ENCODE data around the gene GPR39. TPM values are rescaled to one million over a fixed set of nuclear protein-coding genes. Genes with fewer than 3 reads are reported as not detected.
"Not testable (repeated sequence)": the region's sequence is repeated elsewhere in the genome, so short reads cannot be mapped to it uniquely, and the experiment has no call there.

Gene GPR39
- 1 to 10 TPM in 3 of 4 donors, under 1 TPM in 1; 0.22 to 4.9 (median 3.9) TPM for polyA plus RNA-seq (ENCODE audit: insufficient read length in 4 of 4)

DNA sequence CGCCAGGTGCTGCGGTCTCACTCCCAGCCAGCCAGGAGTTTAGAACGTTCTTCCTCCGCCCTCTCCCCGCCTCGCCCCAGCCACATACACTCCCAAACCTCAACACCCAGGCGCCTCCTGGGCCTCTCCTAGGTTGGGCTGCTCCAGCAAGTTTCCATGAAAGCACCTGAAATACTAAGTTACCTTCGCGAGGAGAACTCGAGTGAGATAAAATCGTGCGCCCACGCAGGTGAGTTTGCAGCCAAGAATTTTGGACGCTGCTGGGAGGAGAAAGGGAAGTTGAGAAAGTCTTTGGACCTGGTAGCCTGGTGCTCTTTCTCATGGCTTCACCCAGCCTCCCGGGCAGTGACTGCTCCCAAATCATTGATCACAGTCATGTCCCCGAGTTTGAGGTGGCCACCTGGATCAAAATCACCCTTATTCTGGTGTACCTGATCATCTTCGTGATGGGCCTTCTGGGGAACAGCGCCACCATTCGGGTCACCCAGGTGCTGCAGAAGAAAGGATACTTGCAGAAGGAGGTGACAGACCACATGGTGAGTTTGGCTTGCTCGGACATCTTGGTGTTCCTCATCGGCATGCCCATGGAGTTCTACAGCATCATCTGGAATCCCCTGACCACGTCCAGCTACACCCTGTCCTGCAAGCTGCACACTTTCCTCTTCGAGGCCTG, at the start of gene GPR39:
Gene GPR39, plus strand, starts transcription at position 83 of the 673 bp plus-strand sequence.
- DNase-seq (ENCODE audit: low read depth in 4 of 4, low spot score in 3 of 4): no peak

DNA sequence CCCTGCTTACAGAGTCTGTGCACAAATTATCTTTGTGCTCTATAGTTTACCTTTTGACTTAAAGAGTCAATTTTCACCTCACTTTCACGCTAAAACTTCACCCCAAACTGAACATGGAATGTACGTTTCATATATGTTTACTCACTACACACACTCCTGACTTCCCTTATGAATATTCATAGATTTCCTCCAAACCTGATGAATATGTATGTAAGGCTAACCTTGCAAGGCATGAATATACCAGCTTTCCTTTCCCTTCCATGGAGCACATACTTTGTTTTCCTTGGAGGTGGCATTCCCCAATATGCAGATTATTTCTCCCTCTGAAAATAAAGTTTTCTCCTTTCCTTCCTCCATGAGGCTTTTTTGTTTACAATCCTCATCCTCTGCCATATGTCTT, 48.4 kb upstream of the GPR39 start:
- no peak for DNase-seq (ENCODE audit: low read depth in 4 of 4, low spot score in 3 of 4)

DNA sequence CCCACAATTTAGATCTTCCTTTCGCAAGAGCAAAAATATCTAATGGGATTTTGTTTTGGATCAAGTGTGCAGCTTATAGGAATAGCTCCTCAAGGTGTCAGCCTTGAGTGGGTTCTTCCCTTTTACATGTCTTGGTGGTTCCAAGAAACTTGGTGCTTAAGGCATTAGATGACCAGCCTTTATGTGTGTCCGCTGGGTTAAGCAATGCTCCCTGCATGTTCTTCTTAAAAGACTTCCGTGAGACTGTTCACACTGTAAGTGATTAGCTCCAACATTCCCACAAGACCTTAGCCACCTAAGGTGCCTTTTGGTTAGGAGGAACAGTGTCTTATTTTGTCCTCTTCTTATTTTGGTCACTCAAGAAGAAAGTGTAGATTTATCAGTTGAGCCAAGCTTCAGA, 44.3 kb upstream of the GPR39 start:
- no peak for DNase-seq (ENCODE audit: low read depth in 4 of 4, low spot score in 3 of 4)

DNA sequence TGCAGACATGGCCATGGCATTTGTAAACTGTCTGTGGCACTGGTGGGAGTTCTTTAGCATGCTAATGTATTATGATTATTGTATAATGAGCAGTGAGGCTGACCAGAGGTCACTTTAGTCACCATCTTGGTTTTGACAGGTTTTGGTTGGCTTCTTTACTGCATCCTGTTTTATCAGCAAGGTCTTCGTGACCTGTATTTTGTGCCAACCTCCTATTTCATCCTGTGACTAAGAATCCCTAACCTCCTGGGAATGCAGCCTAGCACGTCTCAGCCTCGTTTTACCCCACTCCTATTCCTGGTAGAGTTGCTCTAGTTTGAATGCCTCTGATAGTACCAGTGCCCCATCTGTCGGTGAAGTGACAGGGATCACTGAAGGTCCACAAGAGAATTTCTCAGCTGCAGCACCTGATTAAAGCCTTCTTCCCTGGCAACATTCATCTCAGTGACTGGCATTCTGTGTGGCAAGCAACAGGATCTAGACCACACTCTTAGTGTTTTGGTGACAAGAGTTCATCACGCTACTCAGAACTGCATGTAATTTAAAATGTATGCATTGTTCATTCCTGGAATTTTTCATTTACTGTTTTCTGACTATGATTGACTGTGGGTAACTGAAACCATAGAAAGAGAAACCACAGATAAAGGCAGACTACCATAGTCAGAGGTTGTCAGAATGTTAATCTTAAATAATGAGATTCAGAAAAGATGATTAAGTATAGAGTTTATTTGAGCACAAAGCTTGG, 43.0 kb upstream of the GPR39 start:
- no peak for DNase-seq (ENCODE audit: low read depth in 4 of 4, low spot score in 3 of 4)

DNA sequence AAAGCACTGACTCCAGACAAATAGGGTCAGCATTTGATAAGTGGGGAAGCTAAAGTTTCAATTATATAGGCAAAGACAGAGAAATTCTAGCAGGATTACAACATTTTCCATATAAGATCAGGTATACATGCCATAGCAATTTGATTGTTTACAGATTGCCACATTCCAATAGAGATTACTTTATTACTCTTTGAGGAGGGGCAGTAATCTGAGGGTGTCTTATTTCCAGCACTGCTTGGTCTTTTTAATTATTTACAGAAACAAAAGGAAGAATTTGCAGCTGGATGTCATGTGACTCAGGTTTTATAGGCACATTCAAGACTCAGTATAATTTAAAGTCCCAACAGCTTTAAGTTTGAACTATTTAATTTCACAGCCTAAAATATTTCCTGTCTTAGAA, 42.5 kb upstream of the GPR39 start:
- no peak for DNase-seq (ENCODE audit: low read depth in 4 of 4, low spot score in 3 of 4)

DNA sequence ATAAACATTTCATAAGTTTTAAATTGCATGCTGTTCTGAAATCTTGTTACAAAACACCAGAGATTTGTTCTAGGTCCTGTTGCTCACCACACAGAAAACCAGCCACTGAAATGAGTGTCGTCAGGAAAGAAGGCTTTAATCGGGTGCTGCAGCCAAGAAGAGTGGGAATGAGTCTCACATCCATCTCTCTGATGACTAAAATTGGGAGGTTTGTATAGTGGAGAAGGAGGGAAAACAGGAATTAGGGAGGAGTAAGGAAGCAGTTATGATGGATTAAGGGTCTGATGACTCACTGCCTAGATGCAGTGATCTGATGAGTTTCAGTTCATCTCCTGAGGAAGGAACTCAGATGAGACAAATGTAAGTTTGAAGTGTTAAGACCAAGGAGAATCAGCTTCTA, 42.1 kb upstream of the GPR39 start:
- no peak for DNase-seq (ENCODE audit: low read depth in 4 of 4, low spot score in 3 of 4)

DNA sequence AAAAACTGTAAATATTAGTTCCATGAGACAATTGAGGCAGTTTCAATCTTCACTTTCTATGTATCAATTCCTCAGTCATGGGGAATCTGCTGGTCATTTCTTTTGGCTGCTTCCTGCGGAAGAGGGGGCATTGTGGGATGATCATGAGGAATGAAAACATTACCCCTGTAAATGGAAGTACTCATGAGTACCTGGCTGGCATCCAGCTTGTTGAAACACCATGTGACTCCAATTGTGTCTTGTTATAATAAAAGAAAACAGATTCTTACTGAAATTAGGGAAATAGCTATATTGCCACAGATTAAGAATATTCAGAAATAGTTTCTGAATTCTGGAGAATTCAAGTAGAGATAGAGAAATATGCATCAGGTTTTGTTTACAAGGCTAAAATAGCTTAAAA, 41.6 kb upstream of the GPR39 start:
- no peak for DNase-seq (ENCODE audit: low read depth in 4 of 4, low spot score in 3 of 4)

DNA sequence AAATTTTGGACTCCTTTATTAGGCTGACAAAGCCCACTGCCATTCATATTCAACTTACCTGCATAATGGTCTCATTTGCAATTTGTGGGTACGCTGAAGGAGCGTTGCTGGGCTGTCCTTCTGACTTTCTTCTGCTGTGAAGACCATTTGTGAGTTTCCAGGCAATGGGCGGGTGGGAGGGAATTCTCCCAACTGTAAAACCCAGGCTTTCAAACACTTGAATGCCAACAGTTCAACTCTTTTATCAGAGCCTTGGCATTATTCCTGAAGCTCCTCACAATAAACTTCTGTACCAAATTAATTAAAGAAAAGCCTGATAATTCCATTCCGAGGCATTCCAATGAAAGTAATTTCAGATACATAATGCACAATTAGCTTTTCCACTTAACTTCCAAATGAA, 35.2 kb upstream of the GPR39 start:
- no peak for DNase-seq (ENCODE audit: low read depth in 4 of 4, low spot score in 3 of 4)

DNA sequence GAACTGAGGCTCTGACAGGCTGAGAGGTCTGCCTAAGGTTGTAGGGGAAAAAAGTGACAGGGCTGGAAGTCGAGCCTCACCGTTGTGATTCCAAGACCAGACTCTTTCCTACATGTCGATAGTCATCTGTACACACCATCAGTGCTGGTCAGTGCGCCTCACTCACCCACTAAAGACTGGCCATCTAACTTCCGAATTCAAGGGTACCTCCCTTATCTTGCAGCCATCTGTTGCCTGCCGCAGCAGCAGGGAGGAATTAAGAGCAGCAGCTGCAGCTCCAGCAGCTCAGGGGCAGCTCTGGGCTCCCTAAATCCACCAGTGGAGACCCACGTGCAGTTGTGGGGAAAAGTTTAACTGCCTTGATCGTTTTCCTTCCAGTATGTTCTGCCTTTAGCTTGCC, 32.6 kb upstream of the GPR39 start:
- no peak for DNase-seq (ENCODE audit: low read depth in 4 of 4, low spot score in 3 of 4)

DNA sequence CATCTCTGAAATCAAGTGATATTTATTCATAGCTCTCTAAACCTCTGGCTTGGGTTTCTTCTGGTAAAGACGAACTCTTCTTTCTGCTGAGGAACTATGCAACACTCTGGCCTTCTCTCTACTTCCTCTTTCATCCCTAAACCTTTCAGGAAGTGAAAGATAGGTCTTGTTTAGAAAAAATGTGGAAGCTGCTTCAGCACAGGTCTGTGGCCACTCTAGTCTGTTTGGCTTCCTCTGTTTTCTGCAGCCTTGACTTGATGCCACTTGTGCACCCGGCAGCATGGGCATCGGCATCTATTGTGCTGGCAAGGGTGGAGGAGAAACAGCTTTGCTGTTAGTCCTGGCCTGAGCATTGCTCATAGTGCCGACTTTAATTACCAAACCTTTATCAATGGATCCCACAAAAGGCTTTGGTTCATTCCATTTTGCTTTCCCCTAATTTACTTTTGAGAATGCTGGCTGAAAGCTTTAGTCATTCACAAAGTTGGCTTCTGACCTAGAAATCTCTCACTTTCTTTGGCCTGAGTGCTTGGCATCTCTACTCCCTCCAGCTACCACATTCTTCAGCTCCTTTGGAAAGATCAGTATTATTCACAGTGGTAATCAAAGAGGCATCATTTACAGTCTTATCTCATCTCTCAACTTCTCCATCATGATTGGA, 32.0 kb upstream of the GPR39 start:
- DNase-seq (ENCODE audit: low read depth in 4 of 4, low spot score in 3 of 4): no peak

DNA sequence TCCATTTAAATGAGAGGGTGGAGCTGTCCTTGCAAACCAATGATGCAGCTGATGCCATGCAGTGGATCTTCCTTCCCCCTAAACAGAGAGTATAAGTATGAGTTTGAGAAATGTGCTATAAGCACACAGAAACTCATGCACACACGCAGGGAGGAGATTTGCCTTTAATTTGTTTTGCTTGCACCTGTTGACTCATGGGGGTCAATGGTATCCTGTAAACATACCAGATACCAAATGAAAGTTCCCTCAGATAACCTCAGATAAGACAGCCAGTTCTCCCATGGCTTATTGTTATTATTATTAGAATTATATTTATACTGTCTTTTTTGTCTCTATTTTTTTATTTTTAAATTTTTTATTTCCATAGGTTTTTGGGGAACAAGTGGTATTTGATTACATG, 29.5 kb upstream of the GPR39 start:
- DNase-seq (ENCODE audit: low read depth in 4 of 4, low spot score in 3 of 4): no peak

DNA sequence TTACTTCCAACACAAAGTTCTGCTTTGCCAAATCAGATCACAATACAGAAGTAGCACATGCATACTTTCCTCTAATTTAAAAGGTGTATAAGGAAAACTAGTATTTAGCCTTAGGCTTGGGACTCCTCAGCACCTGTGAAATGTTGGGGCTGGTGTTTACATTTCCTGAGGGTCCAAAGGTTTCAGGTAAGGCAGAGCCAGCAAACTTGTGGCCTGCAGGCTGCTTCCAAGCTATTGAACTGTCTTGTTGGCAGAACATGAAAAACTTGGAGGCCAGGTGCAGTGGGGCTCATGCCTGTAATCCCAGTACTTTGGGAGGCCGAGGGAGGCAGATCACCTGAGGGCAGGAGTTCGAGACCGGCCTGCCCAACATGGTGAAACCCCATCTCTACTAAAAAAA, 26.5 kb upstream of the GPR39 start:
- no peak for DNase-seq (ENCODE audit: low read depth in 4 of 4, low spot score in 3 of 4)

DNA sequence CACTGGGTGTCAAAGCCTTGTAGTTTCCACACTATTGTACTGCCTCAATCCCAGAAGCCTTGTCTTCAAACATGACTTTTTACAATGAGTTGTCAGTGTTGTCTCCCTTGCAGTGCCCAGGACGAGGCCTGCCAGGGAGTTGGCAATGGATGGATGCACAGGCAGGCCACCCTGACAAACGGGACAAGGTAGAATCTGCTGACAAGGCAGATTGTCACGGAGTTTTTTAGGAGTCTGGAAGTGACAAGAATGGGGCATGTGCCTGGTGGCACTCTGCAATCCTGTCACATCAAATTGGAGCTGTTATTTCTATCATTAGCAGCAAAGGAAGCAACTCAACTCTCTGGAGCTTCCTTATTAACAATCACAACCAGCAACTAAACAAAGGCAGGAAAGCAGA, 25.2 kb upstream of the GPR39 start:
- DNase-seq (ENCODE audit: low read depth in 4 of 4, low spot score in 3 of 4): no peak

DNA sequence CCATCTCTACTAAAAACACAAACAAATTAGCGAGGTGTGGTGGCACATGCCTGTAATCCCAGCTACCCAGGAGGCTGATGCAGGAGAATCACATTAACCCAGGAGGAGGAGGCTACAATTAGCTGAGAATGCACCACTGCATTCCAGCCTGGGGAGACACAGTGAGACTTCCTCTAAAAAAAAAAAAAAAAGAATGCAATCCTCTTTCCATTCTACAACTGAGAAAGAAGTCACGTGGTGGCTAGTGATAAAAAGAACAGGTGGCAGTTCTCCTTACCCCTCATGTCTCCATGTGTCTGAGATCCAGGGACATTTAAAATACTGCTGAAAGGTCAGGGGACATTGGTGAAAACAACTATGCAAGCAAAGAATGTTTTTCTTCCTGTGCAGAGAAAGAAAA, 24.4 kb upstream of the GPR39 start:
- DNase-seq (ENCODE audit: low read depth in 4 of 4, low spot score in 3 of 4): peak in 2 of 4 donors; percentile 26 to 27

DNA sequence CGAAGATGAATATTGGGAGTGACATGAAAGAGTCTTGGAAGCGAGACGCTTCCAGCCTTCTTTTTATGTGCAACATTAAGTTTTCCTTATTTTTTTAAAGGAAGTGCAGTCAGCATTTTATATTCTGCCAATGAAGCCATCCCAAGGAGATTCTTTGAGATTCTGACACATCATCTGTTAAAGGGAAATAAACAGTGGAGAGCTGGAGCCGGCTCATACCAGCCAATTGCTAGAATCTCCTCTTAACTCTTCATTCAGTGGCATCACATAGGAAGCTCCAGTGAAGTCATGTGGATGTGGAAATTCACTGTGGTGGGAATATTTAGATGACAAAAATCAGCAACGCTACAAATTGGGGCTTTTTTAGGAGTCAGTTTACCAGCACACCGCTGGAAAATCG, 23.7 kb upstream of the GPR39 start:
- no peak for DNase-seq (ENCODE audit: low read depth in 4 of 4, low spot score in 3 of 4)

DNA sequence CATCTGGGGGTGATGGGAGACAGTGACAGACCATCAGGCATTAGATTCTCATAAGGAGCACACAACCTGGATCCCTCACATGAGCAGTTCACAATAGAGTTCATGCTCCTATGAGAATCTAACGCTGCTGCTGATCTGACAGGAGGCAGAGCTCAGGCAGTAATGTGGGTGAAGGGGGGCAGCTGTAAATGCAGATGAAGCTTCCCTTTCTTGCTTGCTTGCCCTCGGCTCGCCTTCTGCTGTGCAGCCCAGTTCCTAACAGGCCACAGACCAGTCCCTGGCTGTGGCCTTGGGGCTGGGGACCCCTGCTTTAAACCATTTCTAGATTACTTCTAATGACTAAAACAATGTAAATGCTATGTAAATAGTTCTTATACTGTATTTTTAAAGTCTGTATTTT, 19.6 kb upstream of the GPR39 start:
- not testable (repeated sequence) for DNase-seq (ENCODE audit: low read depth in 4 of 4, low spot score in 3 of 4)

DNA sequence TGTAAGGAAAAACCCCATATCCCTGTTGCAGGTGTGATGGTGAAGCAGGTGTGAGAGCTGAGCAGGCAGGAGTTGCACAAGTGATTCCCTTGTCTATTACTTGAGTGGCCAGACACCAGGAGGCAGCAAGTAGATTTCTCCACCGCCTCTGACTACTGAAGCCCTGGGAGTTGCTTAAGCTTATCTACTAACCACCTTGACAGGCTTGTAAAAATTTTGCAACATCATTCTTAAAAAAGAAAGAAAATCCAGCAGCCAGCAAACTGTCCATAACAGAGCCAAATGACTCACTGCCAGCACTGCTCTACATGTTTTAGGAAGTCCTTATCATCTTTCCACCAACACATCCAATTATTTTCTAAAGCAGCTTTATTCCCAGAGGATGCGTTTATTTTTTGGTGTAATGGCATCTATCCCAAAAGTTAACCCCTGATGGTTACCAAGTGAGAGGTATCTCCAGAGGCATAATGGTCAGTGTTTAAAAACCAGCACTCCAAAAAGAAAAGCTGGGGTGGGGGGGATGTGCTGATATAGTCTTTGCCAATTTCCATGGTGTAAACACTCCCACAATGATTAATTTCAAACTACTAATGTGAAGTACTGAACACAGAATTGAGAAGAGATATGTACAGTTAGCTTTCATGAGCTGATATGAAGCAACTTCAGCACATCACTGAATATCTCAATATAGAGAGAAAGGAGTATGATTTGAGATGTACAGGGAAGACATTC, 16.3 kb upstream of the GPR39 start:
- DNase-seq (ENCODE audit: low read depth in 4 of 4, low spot score in 3 of 4): no peak

DNA sequence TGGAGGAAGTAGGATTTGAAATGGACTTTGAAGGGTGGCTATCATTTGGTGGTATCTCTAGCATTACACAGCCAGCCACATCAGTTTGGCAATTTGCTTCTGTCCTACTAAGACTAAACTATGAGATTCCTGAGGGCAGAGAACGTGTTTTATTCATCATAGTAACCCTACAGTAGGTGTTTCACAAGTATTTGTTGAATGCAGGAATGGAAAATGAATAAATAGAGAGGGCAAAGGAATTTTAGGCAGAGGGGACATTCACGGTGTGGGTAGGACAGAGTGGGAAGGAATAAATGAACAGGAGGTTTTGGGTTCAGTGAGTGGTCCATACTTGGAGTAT, 15.7 kb upstream of the GPR39 start:
- no peak for DNase-seq (ENCODE audit: low read depth in 4 of 4, low spot score in 3 of 4)

DNA sequence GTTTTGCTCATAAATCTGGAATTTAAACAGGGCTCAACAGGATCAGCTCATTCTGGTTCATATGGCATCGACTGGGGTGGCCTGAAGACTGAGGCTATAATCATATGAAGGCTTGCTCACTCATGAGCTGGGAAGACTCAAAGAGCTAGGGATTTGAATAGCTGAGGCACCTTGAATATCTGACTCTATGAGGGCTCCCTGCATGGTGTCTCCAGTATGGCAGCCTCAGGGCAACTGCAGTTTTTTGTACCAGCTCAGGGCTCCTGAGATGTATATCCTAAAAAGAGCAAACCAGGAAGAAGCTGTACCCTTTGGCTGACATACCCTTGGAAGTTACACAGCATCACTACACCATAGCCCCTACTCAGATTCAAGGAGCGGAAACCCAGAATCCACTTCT, 15.3 kb upstream of the GPR39 start:
- no peak for DNase-seq (ENCODE audit: low read depth in 4 of 4, low spot score in 3 of 4)

DNA sequence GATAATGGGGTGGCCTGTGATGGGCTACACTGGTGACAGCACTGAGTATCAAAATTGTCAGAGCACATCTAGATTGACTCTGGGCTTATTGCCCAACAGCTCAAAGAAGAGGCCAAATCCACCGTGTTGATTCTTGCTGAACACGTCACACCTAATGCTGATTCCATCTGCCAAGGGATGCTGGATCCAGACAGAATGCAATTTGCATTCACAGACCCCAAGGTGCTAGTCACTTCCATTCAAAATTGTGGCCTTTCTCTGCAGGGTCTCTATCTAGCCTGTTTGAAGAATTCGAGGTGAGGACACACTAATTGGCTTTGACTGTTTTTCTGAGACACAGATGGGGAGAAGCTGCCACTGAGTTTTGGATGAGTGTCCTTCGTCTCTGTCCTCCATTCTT, 13.5 kb upstream of the GPR39 start:
- no peak for DNase-seq (ENCODE audit: low read depth in 4 of 4, low spot score in 3 of 4)

DNA sequence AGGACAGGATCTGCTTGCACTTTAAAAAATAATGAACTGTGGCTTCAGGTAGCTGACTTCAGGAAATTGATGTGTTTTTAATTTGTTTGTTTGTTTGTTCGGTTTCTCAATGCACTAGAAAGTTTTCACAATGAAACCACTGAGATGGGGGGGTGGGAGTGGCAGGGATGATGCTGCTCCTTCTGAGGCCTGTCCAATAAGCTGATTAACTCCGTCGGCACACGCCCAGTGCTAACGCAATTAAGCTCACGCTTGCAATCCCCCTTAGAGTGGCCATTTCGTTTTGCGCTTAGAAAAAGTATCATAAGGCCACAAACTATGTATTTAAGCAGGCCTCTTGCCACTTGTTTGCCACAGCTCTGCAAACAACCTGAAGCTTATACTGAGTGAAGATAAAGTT, 12.5 kb upstream of the GPR39 start:
- no peak for DNase-seq (ENCODE audit: low read depth in 4 of 4, low spot score in 3 of 4)
